GM18867 (cell line): Measurements from ENCODE around the gene DRG2.

Experiments used
- ATAC-seq: cut with Tn5 transposase; IDR thresholded peaks from one replicate; pipeline ENCODE4 v1.9.1; 2021; ENCODE audit warnings: mild to moderate bottlenecking, moderate library complexity; ENCODE audit not compliant: unreplicated experiment

DRG2 gene

DNA sequence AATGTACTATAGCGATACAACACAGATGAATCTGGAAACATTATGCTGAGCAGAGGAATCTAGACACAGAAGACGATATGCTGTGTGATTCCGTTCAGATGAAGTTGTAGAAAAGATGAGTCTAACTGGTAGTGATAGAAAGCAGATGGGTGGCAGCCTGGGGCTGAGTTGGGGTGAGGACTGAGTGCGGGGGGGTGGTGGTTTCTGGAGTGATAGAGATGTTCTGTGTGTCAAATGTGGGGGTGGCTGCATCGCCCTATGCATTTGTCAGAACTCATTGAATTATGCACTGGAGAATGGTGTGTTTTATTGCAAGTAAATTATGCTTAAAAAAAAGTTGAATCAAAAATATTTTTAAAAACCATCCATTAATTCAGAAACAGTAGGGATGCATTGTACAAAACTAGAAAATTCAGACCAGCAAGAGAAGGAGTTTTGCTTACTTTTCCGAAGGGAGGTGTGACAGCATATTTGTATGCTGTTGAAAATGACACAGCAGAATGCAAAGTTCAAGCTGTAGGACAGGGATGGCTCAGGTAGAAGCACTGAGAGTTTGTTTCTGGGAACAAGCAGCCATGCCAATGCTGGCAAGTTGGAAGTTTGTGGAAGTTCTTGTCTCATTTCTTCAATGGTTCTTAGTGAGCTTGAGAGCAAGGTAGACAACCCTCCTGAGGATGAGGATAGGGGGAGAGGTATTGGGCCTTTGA, 13.0 kb upstream of the DRG2 start:
- no peak for ATAC-seq

- no peak for ATAC-seq
These were observed 10.8 kb upstream of the DRG2 start for GRCh38 chr17:18076936-18077335.

GRCh38 chr17:18079543-18079942, 8.2 kb upstream of the DRG2 start:
- no peak for ATAC-seq

DNA sequence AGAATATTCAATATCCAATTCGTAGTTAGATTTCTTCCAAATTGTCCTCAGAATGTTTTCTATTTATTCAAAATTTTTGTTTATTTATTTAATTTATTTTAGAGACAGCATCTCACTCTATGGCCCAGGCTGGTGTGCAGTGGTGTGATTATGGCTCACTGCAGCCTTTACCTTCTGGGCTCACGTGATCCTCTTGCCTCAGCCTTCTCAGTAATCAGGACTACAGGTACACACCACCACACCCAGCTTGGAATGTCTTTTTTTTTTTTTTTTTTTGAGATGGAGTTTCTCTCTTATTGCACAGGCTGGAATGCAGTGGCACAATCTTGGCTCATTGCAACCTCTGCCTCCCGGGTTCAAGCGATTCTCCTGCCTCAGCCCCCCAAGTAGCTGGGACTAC, 3.5 kb upstream of the DRG2 start:
- no peak for ATAC-seq

- no peak for ATAC-seq
These were observed 1.9 kb downstream of the DRG2 start for GRCh38 chr17:18089613-18090012.

- no peak for ATAC-seq
These were observed 6.1 kb downstream of the DRG2 start for GRCh38 chr17:18093616-18094408.

GRCh38 chr17:18094409-18094807, 6.7 kb downstream of the DRG2 start:
- no peak for ATAC-seq

GRCh38 chr17:18099516-18099915, 11.8 kb downstream of the DRG2 start:
- ATAC-seq: no peak

GRCh38 chr17:18100616-18101015, 12.9 kb downstream of the DRG2 start:
- no peak for ATAC-seq

DNA sequence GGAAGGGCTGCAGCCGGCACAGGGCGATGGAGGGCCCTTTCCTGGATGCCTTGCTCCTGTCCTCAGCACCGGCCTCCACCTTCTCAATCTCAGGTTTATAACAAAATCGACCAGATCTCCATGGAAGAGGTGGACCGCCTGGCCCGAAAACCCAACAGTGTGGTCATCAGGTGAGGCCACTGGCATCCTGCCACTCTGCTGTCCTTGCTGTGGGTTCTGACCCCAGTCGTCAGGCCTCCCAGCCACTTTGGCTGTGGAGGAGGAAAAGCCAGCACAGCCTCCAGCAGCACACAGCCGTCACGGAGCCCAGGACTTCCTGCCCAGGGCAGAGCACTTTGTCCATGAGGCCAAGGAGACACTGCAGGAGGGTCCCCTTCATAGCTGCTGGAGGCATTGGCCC, 14.1 kb downstream of the DRG2 start:
- no peak for ATAC-seq

DNA sequence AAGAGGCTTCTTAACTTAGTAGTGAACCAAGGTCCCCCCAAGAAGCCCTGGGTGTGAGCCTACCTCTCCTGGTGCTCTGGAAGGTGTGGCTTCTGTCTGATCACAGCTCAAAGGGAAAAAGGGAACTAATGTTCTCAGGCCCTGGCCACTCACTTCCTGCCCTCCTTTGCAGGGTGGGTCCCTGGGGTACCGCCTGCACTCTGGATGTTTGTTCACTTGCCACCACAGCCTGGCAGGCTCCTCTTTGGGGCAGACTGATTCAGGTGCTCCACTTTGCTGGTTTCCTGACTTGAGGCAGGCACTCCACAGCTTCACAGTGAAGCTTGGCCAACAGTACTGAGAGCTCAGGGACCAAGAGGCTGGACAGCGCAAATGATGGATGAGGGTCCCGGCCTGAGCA, 14.9 kb downstream of the DRG2 start:
- ATAC-seq: no peak

DNA sequence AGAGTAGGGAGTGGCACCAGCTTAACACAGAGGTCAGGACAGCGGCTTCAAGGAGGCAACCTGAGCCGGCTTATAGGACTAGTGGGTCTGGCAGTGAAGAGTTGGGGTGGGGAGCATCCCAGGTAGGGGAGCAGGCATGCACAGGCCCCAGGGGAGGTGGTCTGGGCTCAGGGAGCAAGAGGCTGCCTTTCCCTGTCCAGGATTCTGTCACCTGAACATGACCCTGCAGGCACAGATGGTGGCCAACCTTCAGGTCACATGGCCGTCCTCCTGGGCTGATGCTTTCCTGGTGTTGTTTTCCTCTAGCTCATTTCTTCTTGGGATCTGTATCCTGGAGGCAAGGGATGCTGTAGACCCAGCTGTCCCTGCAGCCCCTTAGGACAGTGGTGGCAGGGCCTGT, 17.3 kb downstream of the DRG2 start:
- no peak for ATAC-seq

DNA sequence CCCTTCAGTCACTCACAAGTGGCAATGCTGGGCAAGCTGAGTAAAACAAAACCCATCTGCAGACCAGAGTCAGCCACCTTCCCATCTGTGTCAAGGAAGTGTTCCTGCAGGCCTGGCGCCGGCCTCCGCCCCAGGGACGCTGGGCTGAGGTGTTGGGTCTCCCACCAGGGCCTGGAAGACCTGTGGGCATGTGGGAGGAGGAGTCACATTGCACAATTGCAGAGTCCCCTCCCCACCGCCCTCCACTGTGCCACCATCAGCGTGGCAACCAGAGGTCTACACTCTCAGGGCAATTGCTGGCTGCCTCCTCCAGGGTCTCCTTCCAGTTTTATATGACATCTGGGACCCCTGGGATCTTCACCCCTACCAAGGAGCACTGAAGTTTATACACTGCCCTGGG, 17.8 kb downstream of the DRG2 start:
- no peak for ATAC-seq

DNA sequence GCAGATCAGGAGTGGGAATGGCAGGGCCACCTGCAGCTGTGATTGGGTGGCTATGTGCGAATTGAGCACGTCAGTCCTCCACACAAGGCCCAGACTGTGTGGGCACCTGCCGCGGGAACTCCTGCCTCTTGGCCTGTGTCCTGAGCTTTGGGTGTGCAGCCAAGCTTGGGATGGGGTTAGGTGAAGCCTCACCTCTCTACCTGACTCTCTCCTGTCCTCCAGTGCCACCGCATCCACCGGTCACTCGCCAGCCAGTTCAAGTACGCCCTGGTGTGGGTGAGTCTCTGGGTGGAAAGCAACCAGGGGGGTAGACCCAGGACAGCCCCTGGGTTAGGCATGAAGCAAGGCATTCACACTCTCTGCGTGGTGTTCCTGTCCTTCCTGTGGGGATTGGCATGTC, 18.5 kb downstream of the DRG2 start:
- ATAC-seq: no peak

DNA sequence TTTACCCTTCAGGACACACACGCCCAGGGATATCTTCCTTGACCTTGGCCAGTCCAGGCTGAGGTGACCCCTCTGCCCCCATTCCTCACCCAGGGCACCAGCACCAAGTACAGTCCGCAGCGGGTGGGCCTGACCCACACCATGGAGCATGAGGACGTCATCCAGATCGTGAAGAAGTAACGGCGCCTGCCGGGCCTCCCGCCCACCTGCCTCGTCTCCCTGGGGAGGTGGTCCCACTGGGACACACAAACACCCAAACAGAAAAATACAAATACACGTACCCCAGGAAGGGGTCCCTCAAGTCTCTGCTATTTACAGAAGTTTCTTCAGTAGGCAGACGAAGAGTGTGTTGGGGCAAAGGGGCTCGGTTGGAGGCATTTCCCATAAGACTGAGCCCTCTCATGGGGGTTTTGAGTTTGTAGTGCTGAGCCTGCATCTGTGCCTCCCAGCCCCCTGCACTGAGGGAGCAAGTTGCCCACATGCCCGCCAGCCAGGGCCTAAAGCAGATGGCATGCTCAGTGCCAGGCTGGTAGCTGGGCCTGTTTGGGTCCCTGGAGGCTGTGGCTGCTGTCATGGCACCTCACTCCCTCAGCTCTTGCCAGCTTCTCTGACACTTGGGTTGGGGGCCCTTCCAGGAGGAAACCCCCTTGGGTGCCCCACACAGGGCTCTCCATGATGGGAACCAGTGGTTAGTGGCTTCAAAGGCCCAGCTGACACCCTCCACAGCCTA, 19.5 kb downstream of the DRG2 start:
- ATAC-seq: no peak

- ATAC-seq: no peak
These were observed 20.2 kb downstream of the DRG2 start for GRCh38 chr17:18107971-18108370.

GRCh38 chr17:18108401-18109312, 20.9 kb downstream of the DRG2 start, which contains the start of gene MYO15A:
Gene MYO15A, plus strand, starts transcription at chr17:18108756. Its CDS starts 10,045 bp downstream, at chr17:18118801.
- ATAC-seq: no peak

GRCh38 chr17:18109935-18110485, 22.3 kb downstream of the DRG2 start:
- no peak for ATAC-seq

DNA sequence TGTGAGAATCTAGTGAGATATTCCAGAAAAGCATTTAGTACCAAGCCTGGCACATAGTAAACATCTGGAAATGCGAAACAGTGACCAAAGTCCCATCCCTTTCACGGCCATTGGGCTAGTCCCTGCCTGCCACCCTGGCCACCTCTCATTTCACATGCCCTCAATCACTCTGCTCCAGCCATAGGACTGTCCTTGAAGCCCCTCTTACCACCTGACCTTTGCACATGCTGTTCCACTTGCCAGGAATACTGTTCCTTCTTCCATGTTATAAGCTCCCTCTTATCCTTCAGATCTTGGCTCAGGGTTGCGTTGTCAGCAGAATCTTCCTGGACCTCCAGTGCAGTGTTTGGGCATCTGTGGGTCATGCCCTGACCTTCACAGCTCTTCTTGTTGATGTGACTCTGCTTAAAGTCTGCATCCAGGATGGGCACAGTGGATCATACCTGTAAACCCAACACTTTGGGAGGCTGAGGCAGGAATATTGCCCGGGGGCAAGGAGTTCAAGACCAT, 22.9 kb downstream of the DRG2 start:
- no peak for ATAC-seq

GRCh38 chr17:18111330-18111971, 23.7 kb downstream of the DRG2 start:
- no peak for ATAC-seq
